SK-MEL-5 (cell line): ENCODE results near the gene NOXRED1. TPM values are rescaled to one million over a fixed set of nuclear protein-coding genes. Genes with fewer than 3 reads are reported as not detected.

Experiments
- DNase-seq: peaks from one replicate; pipeline ENCODE4 v3.0.0-alpha.2; 2016; ENCODE audit warnings: low read depth, low spot score
- in situ Hi-C: cut with HindIII; loops from 2 replicates; pipeline ENCODE4 v1.10.0; 2016; ENCODE audit warnings: low sequenced_read_pairs, high pct_unique_total_duplicates, low pct_unique_long_range_greater_than_20kb
- polyA plus RNA-seq, 2 experiments: library from polyadenylated mRNA; depleted of rRNA; stranded (reverse); fragments of >200 nt; gene quantifications; 2 replicates each; pipeline ENCODE4 v1.2.3, GENCODE V29; 2015
- total RNA-seq: library from RNA; depleted of rRNA; stranded (reverse); fragments of >200 nt; shearing (Covaris generic); gene quantifications from 2 replicates; pipeline ENCODE4 v1.2.3, GENCODE V29; 2014; rRNA removed

Gene NOXRED1
- 0.21 and 0.24 TPM in 2 replicates for total RNA-seq
- not detected in 2 replicates for polyA plus RNA-seq (2015; cell fraction: cytosol; rRNA removed)
- polyA plus RNA-seq (2015; cell fraction: nucleus; rRNA removed), result 1.7 and 6.8 TPM in 2 replicates

- in situ Hi-C loops, result no loop called here
- no peak for DNase-seq
These were observed at the start of gene NOXRED1 for GRCh38 chr14:77423423-77423822. Gene NOXRED1, minus strand, starts transcription at chr14:77423523. Its CDS starts 634 bp downstream, at chr14:77422889.

- DNase-seq, result no peak
- in situ Hi-C loops, result no loop called here
These were observed 47.0 kb upstream of the NOXRED1 start for GRCh38 chr14:77470224-77470870.

- in situ Hi-C loops, result no loop called here
- no peak for DNase-seq
These were observed 46.2 kb upstream of the NOXRED1 start for GRCh38 chr14:77469539-77469938.

GRCh38 chr14:77469067-77469505 lies 45.8 kb upstream of the NOXRED1 start:
- no peak for DNase-seq
- in situ Hi-C loops, result no loop called here

GRCh38 chr14:77467801-77468200 lies 44.5 kb upstream of the NOXRED1 start:
- in situ Hi-C loops, result no loop called here
- no peak for DNase-seq

- DNase-seq, result peak; percentile 84
- in situ Hi-C loops, result no loop called here
These were observed 35.9 kb upstream of the NOXRED1 start for GRCh38 chr14:77459072-77459723.

- in situ Hi-C loops, result no loop called here
- DNase-seq, result peak; percentile 21
These were observed 35.1 kb upstream of the NOXRED1 start for GRCh38 chr14:77458249-77458950.

GRCh38 chr14:77457522-77458248 lies 34.4 kb upstream of the NOXRED1 start, which contains the start of the genes AHSA1 and VIPAS39:
Gene AHSA1, plus strand, starts transcription at chr14:77458093. Its CDS starts 97 bp downstream, at chr14:77458190.
Gene VIPAS39, minus strand, starts transcription at chr14:77457601. Its CDS starts 3,499 bp downstream, at chr14:77454102.
- in situ Hi-C loops, result no loop called here
- DNase-seq, result peak; percentile 99

GRCh38 chr14:77457115-77457521 lies 33.8 kb upstream of the NOXRED1 start:
- no peak for DNase-seq
- in situ Hi-C loops, result no loop called here

- in situ Hi-C loops, result no loop called here
These were observed 32.8 kb upstream of the NOXRED1 start for GRCh38 chr14:77455966-77456640.

GRCh38 chr14:77442196-77442595 lies 18.9 kb upstream of the NOXRED1 start:
- in situ Hi-C loops, result no loop called here
- no peak for DNase-seq

More at GRCh38 chr14:77455966-77456640, 32.8 kb upstream of the NOXRED1 start:
- no peak for DNase-seq

GRCh38 chr14:77439861-77440260 lies 16.5 kb upstream of the NOXRED1 start:
- no peak for DNase-seq
- in situ Hi-C loops, result no loop called here

- no peak for DNase-seq
- in situ Hi-C loops, result no loop called here
These were observed 15.3 kb upstream of the NOXRED1 start for GRCh38 chr14:77438596-77438995.

GRCh38 chr14:77436042-77436441 lies 12.7 kb upstream of the NOXRED1 start:
- in situ Hi-C loops, result no loop called here
- no peak for DNase-seq

GRCh38 chr14:77426396-77426795 lies 3.1 kb upstream of the NOXRED1 start:
- no peak for DNase-seq
- in situ Hi-C loops, result no loop called here

GRCh38 chr14:77424862-77425261 lies 1.5 kb upstream of the NOXRED1 start:
- in situ Hi-C loops, result no loop called here
- DNase-seq, result no peak

- no peak for DNase-seq
- in situ Hi-C loops, result no loop called here
These were observed 2.1 kb downstream of the NOXRED1 start for GRCh38 chr14:77421201-77421600.
